ENCODE data around the gene ANGPTL7.

The ANGPTL7 gene

GRCh38 chr1:11204396-11205190 is 15.4 kb downstream of the ANGPTL7 start:
- peak; percentile 79 for DNase-seq (ENCODE audit: low read depth)

- no peak for DNase-seq (ENCODE audit: low read depth)
Measured at GRCh38 chr1:11207898-11208611, 18.9 kb downstream of the ANGPTL7 start.

- no peak for DNase-seq (ENCODE audit: low read depth)
Measured at GRCh38 chr1:11211461-11211860, 22.3 kb downstream of the ANGPTL7 start.

- no peak for DNase-seq (ENCODE audit: low read depth)
Measured at GRCh38 chr1:11211925-11212587, 22.9 kb downstream of the ANGPTL7 start.

- DNase-seq (ENCODE audit: low read depth): no peak
Measured at GRCh38 chr1:11214698-11215380, 25.7 kb downstream of the ANGPTL7 start.

GRCh38 chr1:11215381-11216005 is 26.3 kb downstream of the ANGPTL7 start:
- no peak for DNase-seq (ENCODE audit: low read depth)

GRCh38 chr1:11216074-11216473 is 26.9 kb downstream of the ANGPTL7 start:
- DNase-seq (ENCODE audit: low read depth): no peak

GRCh38 chr1:11227106-11228077 is 38.2 kb downstream of the ANGPTL7 start:
- DNase-seq (ENCODE audit: low read depth): no peak

- no peak for DNase-seq (ENCODE audit: low read depth)
Measured at GRCh38 chr1:11229203-11229602, 40.0 kb downstream of the ANGPTL7 start.

- DNase-seq (ENCODE audit: low read depth): no peak
Measured at GRCh38 chr1:11233208-11233607, 44.1 kb downstream of the ANGPTL7 start.

GRCh38 chr1:11237356-11237755 is 48.2 kb downstream of the ANGPTL7 start:
- no peak for DNase-seq (ENCODE audit: low read depth)

GRCh38 chr1:11238311-11238710 is 49.2 kb downstream of the ANGPTL7 start:
- DNase-seq (ENCODE audit: low read depth): no peak

- no peak for DNase-seq (ENCODE audit: low read depth)
Measured at GRCh38 chr1:11245248-11245647, 56.1 kb downstream of the ANGPTL7 start.
